Colonic mucosa (tissue), 4 donors: Measurements from ENCODE around the gene COQ5. TPM values are rescaled to one million over a fixed set of nuclear protein-coding genes. Genes with fewer than 3 reads are reported as not detected.

Source experiments
- DNase-seq: peaks from one replicate; pipeline ENCODE4 v3.0.0-alpha.2; 2020
- H3K27ac ChIP-seq: fragments of 200-600 bp; one replicate; pipeline ENCODE4 v1.8.0; 2021
- H3K27me3 ChIP-seq: fragments of 200-600 bp; one replicate; pipeline ENCODE4 v1.8.0; 2021
- H3K36me3 ChIP-seq: fragments of 200-600 bp; one replicate; pipeline ENCODE4 v1.8.0; 2021
- H3K4me1 ChIP-seq: fragments of 200-600 bp; one replicate; pipeline ENCODE4 v1.8.0; 2021; ENCODE audit warnings: mild to moderate bottlenecking
- H3K4me3 ChIP-seq: fragments of 200-600 bp; one replicate; pipeline ENCODE4 v1.8.0; 2021
- H3K9ac ChIP-seq, 2 donors: one replicate each; pipeline ENCODE4 v1.7.0; 2013; ENCODE audit warnings: control low read depth in 2 of 2, low read depth in 2 of 2, low read length in 2 of 2
- H3K9me3 ChIP-seq: fragments of 200-600 bp; one replicate; pipeline ENCODE4 v1.8.0; 2021
- intact Hi-C: fragments of 100-400 bp; cut with DNase I; formaldehyde crosslinking; loops from one replicate; pipeline ENCODE4 v1.14.1; 2022
- total RNA-seq, 2 donors: library from RNA; stranded (reverse); fragmentation: NEBNext Ultra II Directional in 1 of 2; extraction: Animal tissue kit (Norgen Biotek cat#: 25700) in 1 of 2; gene quantifications; one replicate each; pipeline ENCODE4 v1.2.1, GENCODE V29; 2021
- TF ChIP-seq, protein P1 (sequence below): fragments of 200-600 bp; IDR thresholded peaks from one replicate; pipeline ENCODE4 v1.8.0; 2022; ENCODE audit warnings: antibody characterized with exemption, mild to moderate bottlenecking
- donor health status: healthy.
- donor health status: DM: no; HTN: no; CAD: no.
- donor health status: DM: no; HTN: no; CAD: no.

COQ5 gene
- total RNA-seq, 2 donors from 2014 or later: 35.8 to 46.6 TPM

DNA sequence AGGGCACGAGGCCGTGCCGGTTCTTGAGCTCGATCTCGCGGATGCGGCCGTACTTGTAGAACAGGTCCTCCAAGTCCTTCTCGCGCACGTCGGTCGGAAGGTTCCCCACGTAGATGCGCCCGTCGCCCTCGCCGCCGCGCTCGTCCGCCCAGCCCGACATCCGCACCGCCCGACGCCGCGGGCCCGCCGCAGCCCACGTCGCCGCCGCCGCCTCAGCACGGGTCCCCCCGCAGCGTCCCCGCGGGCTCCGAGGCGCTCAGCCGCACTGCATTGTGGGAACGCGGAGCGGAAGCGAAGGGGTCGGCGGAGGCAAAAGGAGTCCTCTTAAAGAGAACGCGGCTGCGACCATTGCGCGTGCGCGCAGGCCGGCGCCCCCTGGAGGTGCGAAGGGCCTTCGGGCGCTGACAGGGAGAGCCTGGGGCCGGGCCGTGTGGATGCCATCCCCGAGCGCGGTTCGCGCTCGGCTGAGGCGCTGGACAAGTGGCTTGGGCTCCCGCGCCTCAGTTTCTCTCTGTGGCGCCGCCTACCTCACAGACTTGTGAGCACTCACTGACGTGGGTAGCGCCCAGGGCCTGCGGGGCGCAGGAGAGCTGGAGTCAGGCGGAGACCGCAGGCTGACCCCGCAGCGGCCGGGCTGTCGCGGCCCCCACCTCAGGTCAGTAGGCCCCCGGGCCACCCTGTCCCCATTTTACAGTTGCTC, 59.4 kb downstream of the COQ5 start, which contains the start of gene SRSF9:
TSS of gene SRSF9 (minus strand) at position 299 of the 700 bp plus-strand sequence. CDS start at position 160, 139 bp downstream.
- Histone ChIP-seq H3K4me3 (peak within 1 kb of the TSS; percentile 70), H3K9me3 (no peaks in the 10 kb centered on the region), H3K27ac (peak within 1 kb of the TSS; percentile 70), H3K27me3 (no peaks in the 10 kb centered on the region), H3K9ac (peak within 1 kb of the TSS; percentile 83 to 97), H3K4me1 (peaks cover 3% of the 10 kb centered on the region), H3K36me3 (peaks cover 7% of the 10 kb centered on the region)
- intact Hi-C loops: no loop called here
- TF ChIP-seq, protein P1, sequence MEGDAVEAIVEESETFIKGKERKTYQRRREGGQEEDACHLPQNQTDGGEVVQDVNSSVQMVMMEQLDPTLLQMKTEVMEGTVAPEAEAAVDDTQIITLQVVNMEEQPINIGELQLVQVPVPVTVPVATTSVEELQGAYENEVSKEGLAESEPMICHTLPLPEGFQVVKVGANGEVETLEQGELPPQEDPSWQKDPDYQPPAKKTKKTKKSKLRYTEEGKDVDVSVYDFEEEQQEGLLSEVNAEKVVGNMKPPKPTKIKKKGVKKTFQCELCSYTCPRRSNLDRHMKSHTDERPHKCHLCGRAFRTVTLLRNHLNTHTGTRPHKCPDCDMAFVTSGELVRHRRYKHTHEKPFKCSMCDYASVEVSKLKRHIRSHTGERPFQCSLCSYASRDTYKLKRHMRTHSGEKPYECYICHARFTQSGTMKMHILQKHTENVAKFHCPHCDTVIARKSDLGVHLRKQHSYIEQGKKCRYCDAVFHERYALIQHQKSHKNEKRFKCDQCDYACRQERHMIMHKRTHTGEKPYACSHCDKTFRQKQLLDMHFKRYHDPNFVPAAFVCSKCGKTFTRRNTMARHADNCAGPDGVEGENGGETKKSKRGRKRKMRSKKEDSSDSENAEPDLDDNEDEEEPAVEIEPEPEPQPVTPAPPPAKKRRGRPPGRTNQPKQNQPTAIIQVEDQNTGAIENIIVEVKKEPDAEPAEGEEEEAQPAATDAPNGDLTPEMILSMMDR: peak; percentile 80
- DNase-seq: peak; percentile 96

DNA sequence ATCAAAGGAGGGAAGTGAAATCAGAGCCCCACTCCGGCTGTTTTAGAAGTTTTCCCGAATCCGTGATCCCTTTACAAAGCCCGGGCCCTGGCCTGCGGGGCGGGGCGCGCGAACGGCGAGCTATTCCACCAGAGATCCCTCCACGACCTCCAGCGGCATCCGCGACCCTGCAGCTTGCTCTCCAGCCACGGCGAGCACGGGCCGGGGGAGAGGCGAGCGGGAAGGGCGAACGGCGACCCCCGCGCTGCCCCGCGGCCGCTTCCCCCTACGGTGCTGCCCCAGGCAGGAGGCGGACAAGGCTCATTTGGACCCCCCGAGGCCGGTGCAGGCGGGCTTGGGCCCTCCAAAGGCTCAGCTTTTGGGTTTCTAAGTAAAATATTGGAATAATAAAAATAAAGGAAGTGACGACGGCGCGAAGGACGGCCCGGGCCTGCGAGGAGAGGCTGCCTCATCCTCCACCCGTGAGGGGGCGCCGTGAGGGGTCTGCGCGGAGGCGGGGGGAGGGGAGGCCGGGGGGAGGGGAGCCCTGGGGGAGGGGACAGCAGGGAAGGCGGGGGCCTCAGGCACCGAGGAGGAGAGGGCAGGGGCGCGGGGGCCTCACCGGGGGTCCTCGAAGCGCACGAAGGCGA, 60.0 kb downstream of the COQ5 start:
- Histone ChIP-seq H3K4me1 (peaks cover 3% of the 10 kb centered on the region), H3K27me3 (no peaks in the 10 kb centered on the region), H3K36me3 (peaks cover 9% of the 10 kb centered on the region), H3K9me3 (no peaks in the 10 kb centered on the region), H3K4me3 (peak overlapping the region; percentile 70), H3K9ac (peak overlapping the region; percentile 83 to 97), H3K27ac (peak overlapping the region; percentile 70)
- intact Hi-C loops: no loop called here
- TF ChIP-seq, protein P1: no peak
- DNase-seq: peak; percentile 47

DNA sequence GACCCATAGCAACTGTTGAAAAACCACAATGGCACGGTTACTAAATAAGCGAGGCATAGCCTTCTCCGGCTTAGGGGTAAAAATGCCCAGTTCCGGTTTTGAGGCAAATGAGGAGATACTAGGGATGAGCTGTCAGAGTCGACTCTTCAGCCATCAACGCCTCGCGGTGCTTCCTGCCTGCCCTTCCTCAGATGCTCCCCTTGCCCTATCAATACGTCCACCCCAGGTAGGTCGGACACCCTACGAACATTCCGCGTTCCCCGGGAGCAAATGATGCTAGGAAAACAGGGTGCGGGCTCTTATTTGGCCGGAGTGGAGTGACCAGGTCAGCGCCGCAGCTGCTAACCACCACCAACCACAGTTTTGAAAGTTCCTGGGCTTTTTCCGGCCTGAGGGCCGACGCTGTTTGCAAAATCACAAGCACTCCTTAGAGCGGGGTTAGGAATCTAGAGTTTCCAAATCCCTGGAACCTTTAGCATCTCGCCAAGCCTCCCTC, 60.6 kb downstream of the COQ5 start:
- TF ChIP-seq, protein P1: no peak
- peak; percentile 31 for DNase-seq
- H3K9me3 ChIP-seq: no peaks in the 10 kb centered on the region
- peaks cover 9% of the 10 kb centered on the region for H3K36me3 ChIP-seq
- intact Hi-C loops: no loop called here
- peak overlapping the region; percentile 70 for H3K27ac ChIP-seq
- H3K9ac ChIP-seq: peak overlapping the region; percentile 83 to 97
- peaks cover 3% of the 10 kb centered on the region for H3K4me1 ChIP-seq
- no peaks in the 10 kb centered on the region for H3K27me3 ChIP-seq
- peak overlapping the region; percentile 70 for H3K4me3 ChIP-seq

DNA sequence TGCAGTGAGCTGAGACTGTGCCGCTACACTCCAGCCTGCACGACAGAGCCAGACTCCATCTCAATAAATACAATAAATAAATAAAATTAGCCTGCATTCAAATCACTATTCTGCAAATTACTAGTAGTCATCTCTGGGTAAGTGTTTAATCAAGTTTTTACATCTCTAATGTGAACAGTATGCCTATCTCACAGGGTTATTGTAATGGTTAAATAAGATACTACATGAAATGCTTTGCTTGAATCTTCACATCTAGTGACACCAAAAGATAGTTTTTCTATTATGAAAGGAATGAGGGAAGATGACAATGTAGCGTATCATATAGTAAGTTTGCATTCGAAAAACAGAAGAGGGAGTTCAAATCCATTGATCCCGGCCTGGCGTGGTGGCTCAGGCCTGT, 61.5 kb downstream of the COQ5 start:
- no peak overlapping the region for H3K4me3 ChIP-seq
- H3K4me1 ChIP-seq: peaks cover 3% of the 10 kb centered on the region
- TF ChIP-seq, protein P1: no peak
- no peak overlapping the region for H3K27ac ChIP-seq
- no peaks in the 10 kb centered on the region for H3K27me3 ChIP-seq
- no peaks in the 10 kb centered on the region for H3K9me3 ChIP-seq
- no peak for DNase-seq
- intact Hi-C loops: no loop called here
- H3K36me3 ChIP-seq: peaks cover 16% of the 10 kb centered on the region
- H3K9ac ChIP-seq: no peak overlapping the region

DNA sequence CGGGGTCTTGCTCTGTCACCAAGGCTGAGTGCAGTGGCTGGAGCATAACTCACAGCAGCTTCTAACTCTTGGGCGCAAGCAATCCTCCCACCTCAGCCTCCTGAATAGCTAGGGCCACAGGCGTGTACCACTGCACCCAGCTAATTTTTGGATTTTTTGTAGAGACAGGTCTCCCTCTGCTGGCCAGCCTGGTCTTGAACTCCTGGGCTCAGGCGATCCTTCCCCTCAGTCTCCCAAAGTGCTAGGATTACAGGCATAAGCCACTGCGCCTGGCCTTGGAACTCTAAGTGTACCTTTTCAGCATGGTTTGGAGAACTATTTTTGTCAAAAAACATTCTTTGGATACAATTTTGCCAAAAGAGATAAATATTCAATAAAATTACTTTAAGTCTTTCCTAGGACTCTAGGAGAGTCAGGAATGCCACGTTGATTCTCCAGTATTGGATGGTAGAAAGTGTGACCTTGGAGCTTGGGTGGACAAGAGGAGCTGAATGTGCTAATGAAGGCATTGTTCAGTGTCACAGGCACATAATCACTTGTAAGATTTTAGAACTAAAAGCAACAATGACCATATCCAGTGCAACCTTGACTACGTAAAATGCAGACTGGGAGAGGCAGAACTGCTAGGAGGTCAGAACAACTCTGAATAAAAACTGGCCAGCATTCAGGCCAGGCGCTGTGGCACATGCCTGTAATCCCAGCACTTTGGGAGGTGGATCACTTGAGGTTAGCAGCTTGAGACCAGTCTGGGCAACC, 62.2 kb downstream of the COQ5 start:
- no peak overlapping the region for H3K9ac ChIP-seq
- TF ChIP-seq, protein P1: peak; percentile 23
- no peak overlapping the region for H3K4me3 ChIP-seq
- peak; percentile 28 for DNase-seq
- H3K36me3 ChIP-seq: peaks cover 22% of the 10 kb centered on the region
- intact Hi-C loops: no loop called here
- H3K9me3 ChIP-seq: no peaks in the 10 kb centered on the region
- H3K27me3 ChIP-seq: no peaks in the 10 kb centered on the region
- no peak overlapping the region for H3K27ac ChIP-seq
- H3K4me1 ChIP-seq: peaks cover 3% of the 10 kb centered on the region
